K562 (cell line): ENCODE results near the gene TRAPPC1. TPM values are rescaled to one million over a fixed set of nuclear protein-coding genes. Genes with fewer than 3 reads are reported as not detected.
A peak's percentile ranks its signal among the peaks of the same experiment; 100 is the strongest.

Experiments
- EGR1 ChIP-seq: fragments of 450-650 bp; conservative IDR thresholded peaks from 2 replicates; pipeline ENCODE4 v1.6.1; 2017; ENCODE audit warnings: mild to moderate bottlenecking
- POLR3A ChIP-seq: IDR thresholded peaks from 2 replicates; pipeline ENCODE4 v1.6.1; 2011; ENCODE audit warnings: borderline replicate concordance, mild to moderate bottlenecking, moderate library complexity; ENCODE audit not compliant: insufficient read length, insufficient read depth; ENCODE audit errors: extremely low read depth
- RBM15 ChIP-seq: fragments of 200-400 bp; formaldehyde crosslinking; IDR thresholded peaks from 2 replicates; pipeline ENCODE4 v1.6.1; 2018; ENCODE audit warnings: mild to moderate bottlenecking, low read length, moderate library complexity; ENCODE audit not compliant: insufficient read depth
- SAP30 ChIP-seq: fragments of 200-600 bp; sonication (generic); IDR thresholded peaks from 2 replicates; pipeline ENCODE4 v1.6.1; 2012; ENCODE audit warnings: borderline replicate concordance, low read depth, mild to moderate bottlenecking, moderate library complexity, low read length, control low read depth, inconsistent platforms; ENCODE audit not compliant: insufficient read depth, poor library complexity, severe bottlenecking
- SPI1 ChIP-seq: IDR thresholded peaks from 2 replicates; pipeline ENCODE4 v1.6.1; 2011; ENCODE audit warnings: low read depth, low read length, control low read depth, borderline replicate concordance
- TEAD1 ChIP-seq, 2 experiments: fragments of 450-650 bp in 1 of 2; sonication (generic) in 1 of 2; formaldehyde crosslinking; IDR thresholded peaks; 2 replicates each; pipeline versions ENCODE4 v1.4.0 to v1.8.0; 2020 to 2022; ENCODE audit warnings: mild to moderate bottlenecking in 2 of 2, missing genetic modification reagents in 1 of 2
- TGIF2 ChIP-seq: sonication (generic); formaldehyde crosslinking; IDR thresholded peaks from 2 replicates; pipeline ENCODE4 v1.8.1; 2022; ENCODE audit warnings: mild to moderate bottlenecking, missing genetic modification reagents, moderate library complexity
- ZNF217 ChIP-seq: sonication (generic); formaldehyde crosslinking; IDR thresholded peaks from 2 replicates; pipeline ENCODE4 v1.8.0; 2022; ENCODE audit warnings: mild to moderate bottlenecking, missing genetic modification reagents
- ZNF780A ChIP-seq: fragments of 250-450 bp; sonication (Bioruptor Pico); IDR thresholded peaks from 2 replicates; pipeline ENCODE4 v1.5.0; 2021; ENCODE audit warnings: mild to moderate bottlenecking
- polyA plus RNA-seq, 8 experiments: library from polyadenylated mRNA; depleted of rRNA in 4 of 8; stranded (reverse) in 5 of 8; unstranded in 3 of 8; fragments of >200 nt; fragmentation: Nextera tagmentation in 2 of 8; fragmentation: Illumina TruSeq in 1 of 8; extraction: Ambion mirVana in 2 of 8; extraction: Trizol in 1 of 8; gene quantifications; 2 replicates each; pipeline versions ENCODE4 v1.2.1 to v1.2.3, GENCODE V29; 2011 to 2014; ENCODE audit warnings: inconsistent platforms in 1 of 8, missing spikeins in 1 of 8
- total RNA-seq, 7 experiments: library from RNA; depleted of rRNA in 6 of 7; stranded (reverse); fragments of >200 nt in 6 of 7; fragmentation: Illumina TruSeq in 2 of 7; extraction: Trizol in 2 of 7; gene quantifications; 2 replicates each; pipeline versions ENCODE4 v1.2.1 to v1.2.3, GENCODE V29; 2011 to 2021; ENCODE audit warnings: low replicate concordance in 1 of 7
- TF ChIP-seq, protein P1 (sequence below): IDR thresholded peaks from 2 replicates; pipeline ENCODE4 v1.6.1; 2012; ENCODE audit warnings: low read depth, low read length, improper control_type of control experiment, borderline replicate concordance
- TF ChIP-seq, protein P2 (sequence below), 2 experiments: fragments of 450-650 bp; IDR thresholded peaks; 2 replicates each; pipeline ENCODE4 v1.6.1; 2016; ENCODE audit warnings: mild to moderate bottlenecking in 2 of 2, borderline replicate concordance in 1 of 2, low read depth in 1 of 2, moderate library complexity in 1 of 2
- TF ChIP-seq, protein P3 (sequence below): fragments of 250-450 bp; sonication (Bioruptor Pico); IDR thresholded peaks from 2 replicates; pipeline ENCODE4 v1.8.0; 2022; ENCODE audit warnings: moderate library complexity, mild to moderate bottlenecking, inconsistent platforms
- TF ChIP-seq, protein P4 (sequence below): fragments of 450-650 bp; formaldehyde crosslinking; conservative IDR thresholded peaks from 2 replicates; pipeline ENCODE4 v1.4.0; 2022; ENCODE audit warnings: mild to moderate bottlenecking, missing genetic modification characterization

TRAPPC1 gene
- total and polyA plus RNA-seq, 9 of the 15 experiments (the other 6 are each of a cell fraction or from before 2014, with no cell fraction given): 11.7 to 82.8 (median 36.2) TPM

DNA sequence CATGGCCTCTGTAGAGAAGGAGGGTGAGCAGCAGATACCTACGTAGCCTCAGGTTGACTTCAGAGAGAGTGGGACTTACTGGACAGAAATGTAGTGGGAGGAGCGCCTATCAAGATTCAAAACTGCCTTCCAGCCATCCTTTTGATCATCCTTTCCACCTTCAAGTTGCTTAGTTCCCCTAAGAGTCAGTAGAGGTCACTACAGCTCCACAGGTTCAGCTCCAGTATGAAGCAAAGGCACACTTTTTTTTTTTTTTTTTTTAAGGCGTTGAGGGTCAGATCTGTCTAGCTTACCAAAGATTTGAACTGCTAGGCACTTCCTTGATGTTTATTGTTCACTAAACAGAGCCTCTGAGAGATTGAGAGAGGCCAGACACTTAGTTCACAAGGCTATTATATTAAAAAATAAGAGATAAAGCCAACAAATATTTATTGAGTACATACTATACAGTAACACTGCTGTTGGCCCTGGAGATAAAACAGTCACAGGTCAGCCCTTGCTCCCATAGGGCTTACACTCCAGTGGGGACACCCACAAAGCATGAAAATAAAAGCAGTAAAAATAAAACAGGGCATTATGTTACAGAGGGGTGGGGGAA is 18.7 kb downstream of the TRAPPC1 start (continued):
- TF ChIP-seq, protein P1, sequence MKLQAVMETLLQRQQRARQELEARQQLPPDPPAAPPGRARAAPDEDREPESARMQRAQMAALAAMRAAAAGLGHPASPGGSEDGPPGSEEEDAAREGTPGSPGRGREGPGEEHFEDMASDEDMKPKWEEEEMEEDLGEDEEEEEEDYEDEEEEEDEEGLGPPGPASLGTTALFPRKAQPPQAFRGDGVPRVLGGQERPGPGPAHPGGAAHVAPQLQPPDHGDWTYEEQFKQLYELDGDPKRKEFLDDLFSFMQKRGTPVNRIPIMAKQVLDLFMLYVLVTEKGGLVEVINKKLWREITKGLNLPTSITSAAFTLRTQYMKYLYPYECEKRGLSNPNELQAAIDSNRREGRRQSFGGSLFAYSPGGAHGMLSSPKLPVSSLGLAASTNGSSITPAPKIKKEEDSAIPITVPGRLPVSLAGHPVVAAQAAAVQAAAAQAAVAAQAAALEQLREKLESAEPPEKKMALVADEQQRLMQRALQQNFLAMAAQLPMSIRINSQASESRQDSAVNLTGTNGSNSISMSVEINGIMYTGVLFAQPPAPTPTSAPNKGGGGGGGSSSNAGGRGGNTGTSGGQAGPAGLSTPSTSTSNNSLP: 0 out of 2 replicates have a peak, but pooled peaks have one; percentile 28
- TF ChIP-seq SPI1: no peak
- TF ChIP-seq, protein P2, sequence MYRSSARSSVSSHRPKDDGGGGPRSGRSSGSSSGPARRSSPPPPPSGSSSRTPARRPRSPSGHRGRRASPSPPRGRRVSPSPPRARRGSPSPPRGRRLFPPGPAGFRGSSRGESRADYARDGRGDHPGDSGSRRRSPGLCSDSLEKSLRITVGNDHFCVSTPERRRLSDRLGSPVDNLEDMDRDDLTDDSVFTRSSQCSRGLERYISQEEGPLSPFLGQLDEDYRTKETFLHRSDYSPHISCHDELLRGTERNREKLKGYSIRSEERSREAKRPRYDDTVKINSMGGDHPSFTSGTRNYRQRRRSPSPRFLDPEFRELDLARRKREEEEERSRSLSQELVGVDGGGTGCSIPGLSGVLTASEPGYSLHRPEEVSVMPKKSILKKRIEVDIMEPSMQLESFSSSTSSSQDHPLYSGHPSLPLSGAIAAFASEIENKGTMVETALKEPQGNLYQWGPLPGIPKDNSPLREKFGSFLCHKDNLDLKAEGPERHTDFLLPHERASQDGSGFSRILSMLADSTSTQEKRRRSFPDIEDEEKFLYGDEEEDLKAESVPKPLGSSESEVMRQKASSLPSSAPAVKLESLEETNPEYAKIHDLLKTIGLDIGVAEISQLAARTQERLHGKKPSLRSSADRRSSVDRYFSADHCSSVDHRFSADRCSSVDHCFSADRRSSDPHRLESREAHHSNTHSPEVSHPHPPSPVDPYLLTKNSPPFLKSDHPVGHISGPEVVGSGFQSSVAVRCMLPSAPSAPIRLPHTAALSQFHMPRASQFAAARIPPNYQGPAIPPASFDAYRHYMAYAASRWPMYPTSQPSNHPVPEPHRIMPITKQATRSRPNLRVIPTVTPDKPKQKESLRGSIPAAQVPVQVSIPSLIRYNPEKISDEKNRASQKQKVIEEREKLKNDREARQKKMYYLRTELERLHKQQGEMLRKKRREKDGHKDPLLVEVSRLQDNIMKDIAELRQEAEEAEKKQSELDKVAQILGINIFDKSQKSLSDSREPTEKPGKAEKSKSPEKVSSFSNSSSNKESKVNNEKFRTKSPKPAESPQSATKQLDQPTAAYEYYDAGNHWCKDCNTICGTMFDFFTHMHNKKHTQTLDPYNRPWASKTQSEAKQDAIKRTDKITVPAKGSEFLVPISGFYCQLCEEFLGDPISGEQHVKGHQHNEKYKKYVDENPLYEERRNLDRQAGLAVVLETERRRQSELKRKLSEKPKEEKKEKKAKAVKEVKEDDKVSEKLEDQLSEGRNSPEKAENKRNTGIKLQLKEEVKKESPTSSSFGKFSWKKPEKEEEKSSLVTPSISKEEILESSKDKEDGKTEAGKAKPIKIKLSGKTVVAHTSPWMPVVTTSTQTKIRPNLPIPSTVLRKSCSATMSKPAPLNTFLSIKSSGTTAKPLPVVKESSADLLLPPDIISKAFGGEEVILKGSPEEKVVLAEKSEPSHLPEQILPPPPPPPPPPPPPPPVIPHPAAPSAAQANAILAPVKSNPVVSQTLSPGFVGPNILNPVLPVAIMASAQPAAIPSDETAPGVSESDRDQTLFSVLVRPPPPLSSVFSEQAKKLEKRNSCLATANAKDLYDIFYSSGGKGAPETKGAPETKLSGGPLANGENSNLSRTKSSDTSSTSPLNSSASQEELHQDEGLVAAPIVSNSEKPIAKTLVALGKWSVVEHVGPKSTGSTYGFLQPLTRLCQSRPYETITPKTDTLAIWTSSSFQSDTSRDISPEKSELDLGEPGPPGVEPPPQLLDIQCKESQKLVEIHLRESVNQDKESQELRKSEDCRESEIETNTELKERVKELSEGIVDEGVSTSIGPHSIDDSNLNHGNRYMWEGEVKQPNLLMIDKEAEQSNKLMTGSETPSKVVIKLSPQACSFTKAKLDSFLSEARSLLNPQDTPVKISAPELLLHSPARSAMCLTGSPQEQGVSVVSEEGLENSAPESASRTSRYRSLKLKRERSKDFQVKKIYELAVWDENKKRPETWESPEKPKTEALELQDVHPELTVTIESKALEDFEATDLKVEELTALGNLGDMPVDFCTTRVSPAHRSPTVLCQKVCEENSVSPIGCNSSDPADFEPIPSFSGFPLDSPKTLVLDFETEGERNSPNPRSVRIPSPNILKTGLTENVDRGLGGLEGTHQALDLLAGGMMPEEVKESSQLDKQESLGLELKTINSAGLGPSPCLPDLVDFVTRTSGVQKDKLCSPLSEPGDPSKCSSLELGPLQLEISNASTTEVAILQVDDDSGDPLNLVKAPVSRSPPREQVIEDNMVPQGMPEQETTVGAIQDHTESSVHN (IDR thresholded peaks at IDR 0.05; ENCODE audit: borderline replicate concordance in 1 of 2, low read depth in 1 of 2): no peak
- no peak for TF ChIP-seq ZNF780A (CRISPR knock-in tag)
- TF ChIP-seq, protein P3, sequence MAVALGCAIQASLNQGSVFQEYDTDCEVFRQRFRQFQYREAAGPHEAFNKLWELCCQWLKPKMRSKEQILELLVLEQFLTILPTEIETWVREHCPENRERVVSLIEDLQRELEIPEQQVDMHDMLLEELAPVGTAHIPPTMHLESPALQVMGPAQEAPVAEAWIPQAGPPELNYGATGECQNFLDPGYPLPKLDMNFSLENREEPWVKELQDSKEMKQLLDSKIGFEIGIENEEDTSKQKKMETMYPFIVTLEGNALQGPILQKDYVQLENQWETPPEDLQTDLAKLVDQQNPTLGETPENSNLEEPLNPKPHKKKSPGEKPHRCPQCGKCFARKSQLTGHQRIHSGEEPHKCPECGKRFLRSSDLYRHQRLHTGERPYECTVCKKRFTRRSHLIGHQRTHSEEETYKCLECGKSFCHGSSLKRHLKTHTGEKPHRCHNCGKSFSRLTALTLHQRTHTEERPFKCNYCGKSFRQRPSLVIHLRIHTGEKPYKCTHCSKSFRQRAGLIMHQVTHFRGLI (CRISPR knock-in tag): no peak
- TF ChIP-seq POLR3A: no peak
- TF ChIP-seq ZNF217 (CRISPR knock-in tag): no peak
- no peak for TF ChIP-seq SAP30
- TF ChIP-seq RBM15: no peak
- TF ChIP-seq TEAD1 (CRISPR knock-in tag; IDR thresholded peaks at IDR 0.05): no peak
- no peak for TF ChIP-seq TGIF2 (CRISPR knock-in tag)
- TF ChIP-seq, protein P4, sequence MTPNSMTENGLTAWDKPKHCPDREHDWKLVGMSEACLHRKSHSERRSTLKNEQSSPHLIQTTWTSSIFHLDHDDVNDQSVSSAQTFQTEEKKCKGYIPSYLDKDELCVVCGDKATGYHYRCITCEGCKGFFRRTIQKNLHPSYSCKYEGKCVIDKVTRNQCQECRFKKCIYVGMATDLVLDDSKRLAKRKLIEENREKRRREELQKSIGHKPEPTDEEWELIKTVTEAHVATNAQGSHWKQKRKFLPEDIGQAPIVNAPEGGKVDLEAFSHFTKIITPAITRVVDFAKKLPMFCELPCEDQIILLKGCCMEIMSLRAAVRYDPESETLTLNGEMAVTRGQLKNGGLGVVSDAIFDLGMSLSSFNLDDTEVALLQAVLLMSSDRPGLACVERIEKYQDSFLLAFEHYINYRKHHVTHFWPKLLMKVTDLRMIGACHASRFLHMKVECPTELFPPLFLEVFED (CRISPR knock-in tag): no peak
- TF ChIP-seq EGR1: 0 out of 2 replicates have a peak, but pooled peaks have one; percentile 19
